HG03469 (cell line): ENCODE results near the gene MRC2.
"Not testable (repeated sequence)": the region's sequence is repeated elsewhere in the genome, so short reads cannot be mapped to it uniquely, and the experiment has no call there.

ENCODE experiments used
- ATAC-seq: cut with Tn5 transposase; IDR thresholded peaks from one replicate; pipeline ENCODE4 v1.9.1; 2021; ENCODE audit warnings: mild to moderate bottlenecking, moderate library complexity, moderate number of reproducible peaks; ENCODE audit not compliant: unreplicated experiment

MRC2 gene

DNA sequence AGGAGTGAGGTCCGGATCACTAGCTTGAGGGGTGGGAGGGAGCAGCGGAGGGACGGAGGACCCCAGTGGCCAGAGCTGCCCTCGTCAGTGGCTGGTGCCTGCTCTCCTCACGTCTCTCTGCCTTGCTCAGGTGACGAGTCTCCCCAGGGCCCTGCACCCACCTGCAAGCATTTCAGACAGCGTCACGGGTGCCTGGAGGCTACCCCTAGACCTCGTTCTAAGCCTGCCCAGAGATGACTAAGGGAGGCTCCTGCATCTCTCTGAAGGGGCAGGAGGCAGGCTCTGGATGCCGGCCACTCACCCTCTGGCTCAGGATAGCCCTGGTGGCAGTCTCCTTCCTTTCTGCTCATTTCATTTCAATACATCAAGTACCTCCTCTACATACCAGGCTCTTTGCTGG is 68.8 kb downstream of the MRC2 start:
- no peak for ATAC-seq

DNA sequence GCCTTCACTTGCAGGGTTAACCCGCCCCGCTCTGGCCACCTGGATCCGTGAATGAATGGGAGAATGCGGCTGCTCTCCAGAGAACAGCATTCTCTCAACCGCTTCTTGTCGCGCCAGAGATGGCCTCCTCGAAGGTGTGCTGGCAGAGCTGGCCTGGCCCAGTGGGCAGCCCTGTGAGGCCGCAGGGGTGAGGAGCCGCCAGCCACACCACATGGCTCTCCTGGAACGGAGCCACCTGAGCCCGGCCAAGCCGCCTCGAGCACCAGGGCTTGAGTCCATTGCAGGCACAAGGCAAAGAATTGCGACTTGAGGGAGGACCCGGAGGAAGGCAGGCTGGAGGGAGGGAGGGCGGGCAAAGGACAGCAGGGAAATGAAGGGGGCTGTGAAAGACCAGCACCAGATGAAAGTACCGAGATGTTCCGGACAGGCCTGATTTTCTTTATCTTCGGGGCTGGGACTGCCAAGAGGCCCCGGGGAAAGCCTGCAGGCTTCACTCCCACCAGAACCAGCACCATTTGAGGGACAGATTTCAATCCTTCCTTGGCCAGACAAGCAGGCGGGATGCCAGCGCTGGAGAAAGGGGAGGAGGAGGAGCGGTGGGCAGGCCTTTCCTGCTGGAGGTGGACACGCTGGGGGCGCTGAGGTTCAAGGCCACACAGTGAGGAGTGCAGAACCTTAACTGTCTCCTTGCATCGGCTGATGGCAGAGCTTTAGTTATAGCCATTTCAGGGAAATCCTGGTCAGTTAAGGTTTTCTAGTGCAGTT is 69.4 kb downstream of the MRC2 start:
- no peak for ATAC-seq

DNA sequence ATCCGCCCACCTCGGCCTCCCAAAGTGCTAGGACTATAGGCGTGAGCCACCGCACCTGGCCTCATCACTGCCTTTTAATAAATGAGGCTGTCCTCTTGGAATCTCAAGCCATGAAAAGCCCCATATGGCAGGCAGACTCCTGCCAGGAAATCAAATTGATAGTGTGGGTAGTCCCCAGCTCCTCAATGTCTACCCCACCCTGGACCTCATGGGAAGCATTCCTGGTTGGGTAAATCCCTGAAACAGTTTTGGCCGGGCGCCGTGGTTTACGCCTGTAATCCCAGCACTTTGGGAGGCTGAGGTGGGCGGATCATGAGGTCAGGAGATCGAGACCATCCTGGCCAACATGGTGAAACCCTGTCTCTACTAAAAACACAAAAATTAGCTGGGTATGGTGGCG is 71.0 kb downstream of the MRC2 start:
- ATAC-seq = not testable (repeated sequence)

DNA sequence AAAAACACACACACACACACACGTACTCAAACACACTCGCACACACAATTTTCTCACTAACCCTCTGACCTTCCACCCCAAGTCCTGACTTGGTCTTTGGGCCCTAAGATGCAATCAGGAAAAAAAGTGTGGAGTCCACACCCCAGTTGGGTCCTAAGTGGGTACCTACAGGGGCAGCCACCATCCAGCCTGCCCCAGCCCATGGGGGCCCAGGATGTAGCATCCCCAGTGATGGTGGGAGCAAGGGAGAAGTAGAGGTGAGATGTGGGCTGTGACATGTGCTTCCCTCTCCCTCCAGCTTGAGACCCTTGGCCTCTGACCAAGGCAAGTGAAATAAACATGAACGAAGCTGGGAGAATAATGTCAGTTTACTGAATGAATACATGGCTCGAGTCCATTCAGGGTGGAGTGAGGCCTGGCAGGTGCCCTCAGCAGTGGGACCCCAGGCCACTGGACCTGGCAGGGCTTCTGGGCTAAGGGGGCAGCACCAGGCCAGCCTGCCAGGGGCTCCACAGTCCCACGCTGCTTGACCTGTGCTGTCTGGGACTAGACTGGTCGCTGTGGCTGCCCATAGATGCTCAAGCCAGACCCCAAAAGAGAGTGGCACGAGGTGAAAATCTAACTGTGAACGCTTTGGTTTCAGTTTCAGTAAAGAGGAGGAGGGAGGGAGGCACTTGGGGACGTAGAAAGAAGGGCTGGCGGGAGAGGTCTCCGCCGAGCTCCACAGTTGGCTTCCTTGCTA is 73.7 kb downstream of the MRC2 start:
- no peak for ATAC-seq

DNA sequence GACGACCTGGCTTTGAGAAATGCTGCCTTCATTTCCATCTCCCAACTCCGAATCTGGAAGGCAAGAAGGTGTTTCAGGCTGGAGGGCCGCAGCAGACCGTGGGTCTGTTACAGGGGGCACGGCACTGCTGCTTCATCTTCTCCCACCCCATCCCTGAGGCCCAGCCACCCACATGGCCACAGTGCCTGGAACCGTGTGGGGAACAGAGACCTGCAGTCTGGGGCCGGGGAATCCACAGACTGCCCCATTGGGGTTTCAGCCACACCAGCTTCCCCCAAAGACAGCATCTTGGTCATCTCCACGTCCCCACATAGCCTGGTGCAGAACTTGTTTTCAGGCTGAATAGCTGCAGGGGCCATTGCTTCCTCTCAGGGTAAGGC is 74.2 kb downstream of the MRC2 start:
- ATAC-seq = no peak

DNA sequence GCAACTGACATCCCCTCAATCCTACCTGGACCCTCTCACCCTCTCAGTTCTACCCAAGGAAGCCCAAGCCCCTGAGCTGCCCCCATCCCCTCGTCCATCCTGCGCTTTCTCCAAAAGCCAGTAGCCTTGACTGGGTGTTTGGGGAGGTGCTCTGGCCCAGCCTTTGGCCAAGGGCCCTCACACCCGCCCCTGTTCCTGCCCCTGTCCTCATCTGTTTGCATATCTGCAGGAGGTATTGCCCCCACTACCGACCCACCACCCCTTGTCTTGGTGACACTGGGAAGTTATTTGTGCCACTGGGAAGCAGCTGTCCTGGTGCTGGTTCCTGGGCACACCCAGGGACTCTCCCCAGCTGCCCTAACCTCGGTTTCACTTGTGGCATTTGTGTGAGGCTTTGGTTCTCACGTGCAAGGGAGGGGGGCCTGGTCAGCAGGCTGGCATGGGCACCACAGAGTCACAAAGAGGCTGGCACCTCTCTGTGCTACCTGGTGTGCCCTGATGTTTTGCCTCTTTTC is 75.3 kb downstream of the MRC2 start:
- no peak for ATAC-seq

DNA sequence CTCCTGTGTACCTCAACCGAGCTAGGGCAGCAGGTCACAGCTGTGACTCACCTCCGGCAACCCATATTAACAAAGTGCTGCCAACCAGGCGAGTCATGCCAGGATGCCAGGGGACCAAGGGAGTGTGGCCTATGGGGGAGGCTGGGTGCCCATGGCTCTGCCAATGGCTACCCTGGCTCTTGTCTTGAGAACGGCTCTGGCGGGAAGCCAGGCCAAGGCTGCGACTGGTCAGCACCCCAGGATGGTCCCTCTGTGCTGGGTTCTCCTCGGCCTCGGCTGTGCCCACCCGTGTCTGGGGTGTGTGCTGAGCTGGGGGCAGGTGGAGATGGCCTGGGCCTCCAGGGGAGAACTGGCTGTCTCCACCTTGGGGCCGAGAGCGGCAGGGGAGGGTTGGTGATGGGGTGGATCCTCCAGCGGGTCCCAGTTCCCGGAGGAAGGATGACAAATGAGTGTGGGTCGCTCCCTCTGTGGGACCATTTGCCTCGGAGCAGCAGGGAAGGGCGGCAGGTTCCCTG is 75.8 kb downstream of the MRC2 start:
- ATAC-seq = no peak

DNA sequence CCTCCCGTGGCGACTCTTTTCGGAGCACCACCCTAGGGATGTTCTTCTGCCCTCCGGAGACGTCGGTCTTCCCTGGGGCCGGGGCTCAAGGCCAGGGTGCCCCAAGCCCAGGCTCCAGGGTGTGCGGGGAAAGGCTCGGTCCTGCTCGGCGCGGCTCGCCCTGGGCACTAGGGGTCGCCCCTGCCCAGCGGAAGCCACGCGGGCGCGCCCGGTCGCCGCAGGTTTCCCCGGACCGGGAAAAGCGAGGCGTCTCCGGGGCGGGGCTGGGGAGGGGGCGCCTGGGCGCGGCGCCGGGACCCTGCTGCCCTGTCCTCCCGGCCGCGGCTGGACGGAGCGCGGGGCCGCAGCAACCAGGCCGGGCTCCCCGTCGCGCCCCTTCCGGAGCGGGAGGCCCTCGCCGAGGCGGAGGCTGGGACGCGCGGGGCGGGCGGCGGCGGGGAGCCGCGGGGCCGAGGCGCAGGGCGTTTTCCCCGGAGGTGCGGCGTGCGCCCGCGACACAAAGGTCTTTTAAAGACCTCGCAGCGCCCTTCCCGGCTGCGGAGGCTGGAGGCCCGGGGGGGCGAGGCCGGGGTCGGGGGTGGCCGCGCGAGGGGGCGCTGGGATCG is 76.4 kb downstream of the MRC2 start:
- peak; percentile 77 for ATAC-seq

DNA sequence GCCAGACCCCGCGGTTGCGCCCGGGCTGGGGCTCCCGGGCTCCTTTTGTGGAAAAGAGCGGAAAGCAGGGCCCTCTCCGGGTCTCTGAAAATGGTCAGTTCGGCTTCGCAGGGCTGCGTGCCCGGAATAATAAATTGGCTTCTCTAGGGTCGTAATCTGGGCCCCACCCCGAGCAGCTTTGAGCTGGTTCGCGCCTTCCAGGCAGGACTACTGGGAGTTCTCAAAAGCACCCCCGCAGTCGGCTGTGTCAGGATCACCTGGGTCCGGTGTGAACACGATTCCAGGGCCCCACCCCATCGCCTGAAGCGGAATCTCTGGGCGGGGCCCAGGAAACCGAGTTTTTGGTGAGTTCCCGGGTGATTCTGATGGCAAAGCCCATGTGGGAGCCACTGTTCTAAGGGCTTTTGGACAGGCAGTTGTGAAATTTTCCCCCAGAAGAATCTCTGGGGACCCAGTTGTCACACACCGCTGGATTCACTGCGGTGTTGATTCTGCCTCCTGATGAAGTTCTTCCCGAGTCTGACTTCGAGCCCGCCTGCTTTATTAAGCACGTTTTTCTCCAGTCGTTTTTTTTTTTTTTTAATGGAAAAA is 77.0 kb downstream of the MRC2 start:
- ATAC-seq = no peak

DNA sequence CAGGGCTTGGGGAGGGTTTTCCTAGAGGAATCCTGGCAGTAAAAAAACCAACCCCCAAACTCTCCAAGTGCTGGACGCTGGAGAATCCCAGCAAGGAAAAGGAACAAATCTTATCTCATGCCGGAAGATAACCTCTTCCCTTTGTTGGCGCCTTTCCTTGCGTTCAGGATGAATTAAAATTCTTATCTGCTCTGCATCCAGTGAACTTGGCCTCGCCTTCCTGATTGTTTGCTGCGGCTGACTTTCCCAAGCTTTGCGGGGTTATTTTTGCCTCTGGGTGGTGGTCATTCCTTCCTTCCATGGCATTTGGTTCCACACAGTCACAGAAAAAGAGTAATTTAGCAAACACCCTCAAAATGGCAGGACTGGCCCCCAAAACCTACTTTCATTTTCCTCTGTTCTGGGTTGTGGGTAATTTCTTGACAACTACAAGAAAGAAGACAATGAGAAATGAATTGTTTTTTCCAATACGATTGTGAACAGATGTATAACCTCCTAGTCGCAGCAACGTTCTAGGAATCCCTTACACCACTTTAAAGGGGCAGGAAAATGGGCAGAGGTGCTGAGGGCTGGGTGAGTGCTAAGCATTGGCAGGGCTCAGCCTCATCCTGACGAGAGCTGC is 77.8 kb downstream of the MRC2 start:
- ATAC-seq = no peak

DNA sequence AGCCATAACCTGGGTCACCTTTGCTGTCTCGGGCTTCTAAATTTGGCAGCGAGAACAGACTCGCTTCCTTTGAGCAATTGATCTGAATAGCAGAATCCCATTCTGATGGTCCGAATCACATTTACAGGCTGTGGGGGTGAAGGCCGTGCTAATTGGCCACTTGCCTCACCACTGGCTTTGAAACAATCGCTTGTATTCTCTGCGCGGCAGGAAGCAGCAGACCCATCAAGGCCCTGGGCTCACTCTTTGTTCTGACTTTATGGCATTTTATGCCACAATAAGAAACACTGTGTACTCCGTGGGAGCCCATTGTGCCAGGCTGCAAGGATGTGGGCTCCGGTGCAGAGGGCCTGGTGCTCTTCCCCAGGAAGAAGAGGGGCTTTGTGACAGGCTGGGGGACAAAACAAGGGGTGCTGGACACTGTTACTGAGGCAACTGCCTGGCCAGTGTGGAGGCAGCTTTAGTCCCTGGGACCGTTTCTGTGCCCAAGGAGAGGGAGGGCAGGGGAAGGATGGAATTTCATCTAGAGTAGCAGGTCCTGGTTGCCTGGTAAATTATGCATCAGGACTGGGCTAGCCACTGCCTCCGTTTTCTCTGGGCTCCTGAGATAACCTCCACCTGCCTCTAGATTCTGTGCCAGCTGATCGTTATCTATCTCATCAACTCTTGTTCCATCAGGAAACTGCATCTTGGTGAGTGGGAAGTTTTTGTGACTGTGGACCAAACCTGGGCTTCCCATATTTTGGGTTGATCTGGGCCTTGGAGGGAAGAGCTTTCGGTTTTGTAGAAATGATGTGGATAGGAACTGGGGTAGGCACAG is 78.5 kb downstream of the MRC2 start:
- ATAC-seq = no peak

DNA sequence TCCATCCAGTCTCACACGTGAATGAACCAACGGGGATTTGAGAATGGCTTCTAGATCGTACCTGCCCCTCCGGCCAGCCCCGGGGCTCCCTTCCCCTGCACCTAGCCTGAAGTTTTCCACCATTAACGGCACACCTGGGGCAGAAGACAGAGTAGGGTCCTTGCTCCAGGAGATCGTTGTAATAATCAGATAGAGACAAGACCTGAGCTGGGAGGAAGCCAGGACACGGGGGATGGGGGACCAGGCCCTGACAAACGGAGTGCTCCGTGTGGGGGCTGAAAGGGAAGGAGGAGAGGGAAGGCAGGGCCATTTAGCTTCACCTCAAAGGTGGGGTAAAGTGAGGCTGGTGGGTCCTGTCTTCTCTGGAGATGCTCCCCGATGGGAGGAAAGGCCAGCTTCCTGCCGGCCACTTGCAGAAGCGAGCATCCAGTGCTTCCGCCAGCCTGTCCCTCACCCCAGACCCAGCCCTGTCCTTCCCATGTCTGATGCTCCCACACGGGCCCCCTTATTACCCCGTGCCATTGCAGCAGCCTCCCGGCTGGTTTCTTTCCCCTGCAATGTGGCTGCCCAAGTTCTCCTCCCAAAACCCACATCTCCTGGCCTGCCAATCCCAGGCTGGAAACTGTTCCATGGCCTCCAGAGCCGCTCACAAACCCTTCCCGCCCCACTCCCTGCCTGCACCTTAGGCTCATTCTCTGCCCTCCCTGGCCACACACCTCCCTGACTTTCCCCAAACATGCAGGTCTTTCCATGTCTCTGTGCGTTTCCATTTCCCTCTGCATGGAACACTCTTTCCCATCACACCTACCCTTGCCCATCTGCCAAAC is 79.3 kb downstream of the MRC2 start:
- ATAC-seq = no peak

DNA sequence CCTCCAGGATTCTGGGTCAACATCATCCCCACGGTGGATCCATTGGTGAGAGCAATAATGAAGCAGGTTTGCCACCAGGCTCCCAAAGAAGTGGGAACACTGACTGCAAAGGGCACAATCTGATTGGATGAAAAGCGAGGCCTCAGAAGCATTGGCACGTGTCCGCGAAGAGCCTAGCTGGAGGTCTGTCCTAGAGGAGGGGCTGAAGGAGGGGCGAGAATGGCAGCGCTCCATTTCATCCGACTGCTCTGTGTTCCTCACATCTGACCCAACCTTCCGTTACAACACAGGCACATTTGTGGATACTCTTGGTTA is 79.9 kb downstream of the MRC2 start:
- ATAC-seq = no peak

DNA sequence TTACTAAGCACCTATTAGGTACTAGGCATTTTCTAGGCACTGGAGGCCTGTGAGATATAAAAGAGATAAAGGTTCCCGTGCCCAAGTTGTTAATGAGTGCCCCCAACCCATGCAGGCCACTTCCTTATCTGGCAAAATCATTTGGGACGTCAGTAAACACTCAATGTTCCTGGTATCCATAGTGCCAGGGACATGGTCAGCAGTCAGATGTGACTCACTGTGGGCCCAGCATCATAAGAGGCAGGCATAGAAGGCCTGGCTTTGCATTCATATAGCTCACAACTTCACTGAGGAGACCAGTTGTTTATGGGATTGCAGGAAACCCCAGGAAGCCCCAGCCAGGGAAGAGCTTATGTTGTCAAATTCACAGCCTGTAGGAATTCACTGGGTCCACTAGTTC is 81.1 kb downstream of the MRC2 start:
- no peak for ATAC-seq

DNA sequence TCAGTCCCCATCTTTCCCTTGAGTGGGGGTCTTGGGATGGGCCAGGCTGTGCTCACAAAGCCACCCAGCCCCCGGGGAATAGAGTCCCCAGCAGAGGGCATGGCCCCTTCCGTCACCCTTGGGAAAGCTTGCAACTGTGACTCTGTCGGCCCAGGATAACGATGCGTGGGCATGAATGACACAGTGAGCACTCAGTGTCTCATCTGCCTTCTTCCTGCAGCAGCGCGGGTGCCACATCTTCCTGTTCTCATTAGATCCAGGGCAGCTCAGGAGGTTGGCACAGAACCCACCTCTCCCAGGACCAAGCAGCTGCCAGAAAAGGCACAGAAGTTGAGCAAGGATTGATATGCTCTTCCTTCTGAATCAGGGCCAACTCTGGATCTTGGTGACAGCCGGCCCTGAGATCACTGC is 84.7 kb downstream of the MRC2 start:
- ATAC-seq = no peak

DNA sequence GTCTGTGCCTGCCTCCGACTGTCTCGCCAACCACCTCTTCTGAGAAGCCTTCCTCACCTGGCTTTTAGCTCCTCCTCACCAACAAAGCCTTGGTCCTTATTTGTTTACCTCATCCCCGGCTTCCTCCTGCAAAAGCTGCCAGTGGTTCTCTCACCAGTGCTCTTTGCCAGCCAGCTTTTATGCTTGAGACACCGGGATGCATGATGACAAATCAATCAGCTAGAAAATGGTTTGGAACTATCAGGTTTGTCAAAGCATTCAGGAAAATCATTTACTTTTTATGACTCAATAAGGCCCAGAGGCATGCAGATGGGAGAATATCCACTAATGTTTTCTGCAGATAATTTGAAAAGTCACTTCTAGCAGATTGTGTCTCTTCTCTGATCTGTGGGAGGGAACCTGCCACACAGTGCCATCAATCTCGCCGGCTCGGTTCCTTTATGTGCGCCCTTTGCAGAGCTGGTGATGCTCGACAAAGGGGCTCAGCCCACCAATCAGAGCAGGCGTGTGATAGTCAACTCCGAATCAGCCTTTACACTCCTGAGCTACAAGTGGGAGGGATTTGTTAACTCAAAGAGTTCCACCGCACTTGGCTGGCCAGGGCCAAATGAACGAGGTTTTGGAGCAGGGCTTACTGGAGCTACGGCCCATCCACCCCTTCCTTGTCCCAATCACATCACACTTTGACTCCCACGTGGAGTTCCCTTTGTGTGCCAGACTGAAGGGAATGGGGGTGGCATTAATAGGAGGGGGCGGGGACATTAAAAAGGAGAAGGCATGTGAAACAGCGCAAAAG is 85.8 kb downstream of the MRC2 start:
- no peak for ATAC-seq

DNA sequence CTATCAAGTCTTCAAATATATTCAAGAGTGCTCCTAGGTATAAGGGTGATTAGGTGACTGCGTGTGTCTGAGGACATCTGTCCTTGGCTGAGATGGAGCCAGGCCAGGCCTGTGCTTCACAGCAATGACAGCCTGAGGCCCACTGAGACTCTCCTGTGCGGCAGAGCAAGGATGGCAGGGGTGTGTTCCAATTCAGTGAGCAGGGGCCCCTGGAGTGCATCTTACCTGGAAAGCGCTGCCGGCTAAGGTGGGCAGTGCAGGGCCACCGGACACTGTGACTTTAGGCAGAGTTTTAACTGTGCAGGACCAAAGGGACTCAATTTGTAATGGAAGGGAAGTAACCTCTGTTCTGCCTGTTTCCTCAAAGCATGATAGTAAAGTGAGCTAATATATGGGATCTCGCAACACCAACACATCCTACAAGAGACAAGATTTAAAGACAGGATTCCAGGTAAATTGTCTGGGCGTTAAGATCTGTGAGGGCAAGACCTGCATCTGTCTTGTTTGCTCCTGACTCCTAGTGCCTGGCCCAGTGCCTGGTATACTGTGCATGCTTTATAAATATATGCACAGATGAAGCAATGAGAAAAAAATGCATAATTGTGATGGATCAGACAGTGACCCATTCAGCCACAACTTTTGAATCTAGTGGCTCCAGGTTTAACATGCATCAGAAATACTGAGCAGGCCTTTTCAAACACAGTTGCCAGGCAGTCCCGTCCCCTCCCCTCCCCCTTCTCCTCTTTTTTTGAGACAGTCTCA is 86.7 kb downstream of the MRC2 start:
- no peak for ATAC-seq

DNA sequence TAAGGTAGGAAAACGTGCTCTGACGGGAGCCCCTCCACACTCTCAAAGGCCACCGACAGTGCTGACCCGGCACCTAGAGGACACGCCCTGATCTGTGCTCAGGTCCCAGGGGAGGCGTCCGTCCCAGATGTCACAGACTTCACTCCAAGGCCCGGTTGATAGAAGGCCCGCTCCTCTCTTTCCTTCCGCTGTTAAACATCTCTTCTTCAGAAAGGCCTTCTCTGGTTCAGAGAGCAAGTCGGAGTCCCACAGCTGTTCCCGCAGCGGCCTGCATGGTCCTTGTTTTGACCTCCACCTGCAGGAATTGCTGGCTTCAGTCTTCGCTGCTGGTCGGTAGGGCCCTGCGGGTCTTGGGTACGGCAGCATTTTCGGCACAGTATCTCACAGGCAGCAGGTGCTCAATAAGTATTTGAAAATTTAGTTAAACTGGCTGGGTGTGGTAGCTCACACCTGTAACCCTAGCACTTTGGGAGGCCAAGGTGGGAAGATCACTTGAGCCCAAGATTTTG is 88.5 kb downstream of the MRC2 start:
- no peak for ATAC-seq
